ENCODE results near the gene SRSF1. TPM values are rescaled to one million over a fixed set of nuclear protein-coding genes. Genes with fewer than 3 reads are reported as not detected.

The SRSF1 gene
- total RNA-seq, 1 experiment from 2014 or later, result 434 TPM

DNA sequence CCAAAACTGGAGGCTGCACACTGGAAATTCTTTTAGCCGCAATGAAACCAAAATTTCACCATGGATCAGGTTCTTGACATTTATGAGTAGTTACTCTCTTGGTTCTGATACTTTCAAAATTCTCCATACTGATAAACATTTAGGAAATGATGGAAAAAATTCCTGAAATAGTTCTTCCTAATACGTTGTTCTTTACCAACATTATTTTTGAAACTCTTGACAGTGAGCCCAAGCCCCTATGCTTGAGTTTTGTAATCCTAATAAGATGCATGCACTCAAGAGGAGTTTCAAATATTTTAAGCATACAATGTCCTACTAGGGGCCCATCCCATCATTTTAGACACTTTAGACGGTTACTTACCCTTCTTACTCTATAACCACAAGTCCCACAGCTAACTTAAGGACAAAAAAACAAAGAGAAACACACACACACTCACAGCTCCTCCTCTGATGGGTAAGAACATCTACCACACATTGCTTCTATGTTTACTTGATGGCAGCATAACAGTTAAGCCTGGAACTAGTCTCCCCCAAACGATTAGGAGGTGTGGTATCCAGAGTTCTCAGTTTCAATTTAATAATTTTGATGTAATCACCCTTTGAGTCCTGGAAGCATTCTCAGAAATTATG lies 22.7 kb downstream of the SRSF1 start:
- Histone ChIP-seq H4K20me1 (ENCODE audit: insufficient read depth) (no peaks in the 10 kb centered on the region), H3K4me2 (ENCODE audit: low read length) (no peak overlapping the region), H3K27me3 (ENCODE audit: insufficient read depth, low read length) (no peaks in the 10 kb centered on the region), H2AFZ (ENCODE audit: low read depth, low read length, poor library complexity, severe bottlenecking) (no peak overlapping the region), H3K4me1 (ENCODE audit: control insufficient read depth in 1 of 2, insufficient read depth in 2 of 2, low read length in 2 of 2) (peaks cover 31 to 37% of the 10 kb centered on the region in 2 experiments), H3K4me3 (replicated peaks in 1 of 2; ENCODE audit: low read depth in 1 of 2, low read length in 2 of 2) (no peak overlapping the region), H3K36me3 (ENCODE audit: control insufficient read depth in 1 of 2, insufficient read depth in 2 of 2, low read length in 2 of 2) (peaks cover 18 to 48% of the 10 kb centered on the region in 2 experiments; a peak in 3 of 4 replicates), H3K79me2 (ENCODE audit: insufficient read depth, low read length) (peaks cover 78% of the 10 kb centered on the region), H3K27ac (ENCODE audit: low read depth, low read length) (no peak overlapping the region), H3K9ac (ENCODE audit: low read length) (no peak overlapping the region), H3K9me3 (ENCODE audit: control insufficient read depth in 1 of 2, insufficient read depth in 1 of 2, low read depth in 1 of 2, low read length in 2 of 2) (no peaks in the 10 kb centered on the region), H3K9me2 (ENCODE audit: insufficient read depth) (no peaks in the 10 kb centered on the region)
- CTCF ChIA-PET, result interaction anchor here (2.5 kb wide), 1 partner anchor 124 kb away, joined by 13 read pairs; no protein-coding TSS in a partner anchor
- no TSS peak for BruUV-seq (replicated peaks)
- ATAC-seq (no peak), DNase-seq (ENCODE audit: low read depth, low spot score) (no peak)
- TF ChIP-seq RAD21 (IDR thresholded peaks at IDR 0.05; ENCODE audit: low read depth), result 0 out of 2 replicates have a peak, but pooled peaks have one; percentile 1
- no peak for TF ChIP-seq EGR1 (IDR thresholded peaks at IDR 0.05; ENCODE audit: low read depth)
- POLR2A ChIA-PET, result interaction anchor here (0.9 to 1.1 kb wide), 2 partner anchors 23 to 25 kb away, joined by 3 read pairs; partner anchors contain the start of gene SRSF1
- RAD21 ChIA-PET (ENCODE audit: low non-redundant PET in 1 of 2, low total read pairs in 2 of 2, uncharacterized antibody in 2 of 2, unreplicated experiment in 2 of 2), result no interaction called here
- intact Hi-C loops (cut with micrococcal nuclease), result no loop called here

DNA sequence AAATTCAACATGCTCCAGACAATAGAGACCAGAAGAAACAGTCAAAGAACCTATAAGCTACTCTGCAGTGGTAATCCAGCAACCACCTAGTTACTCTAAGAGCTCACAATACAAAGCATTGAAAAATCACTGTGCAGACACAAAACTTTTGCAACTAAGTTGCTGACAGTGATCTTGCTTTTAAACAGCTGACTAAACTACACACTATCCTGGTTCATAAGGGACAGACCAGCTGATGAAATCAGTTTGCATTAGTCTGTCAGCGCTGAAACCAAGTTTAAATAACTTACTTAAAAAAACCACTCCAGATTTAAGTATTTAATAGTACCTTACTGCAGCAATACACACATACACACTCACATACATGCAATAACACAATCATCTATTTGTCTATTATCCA lies 23.6 kb downstream of the SRSF1 start:
- Histone ChIP-seq H3K79me2 (ENCODE audit: insufficient read depth, low read length) (peaks cover 85% of the 10 kb centered on the region), H3K4me2 (ENCODE audit: low read length) (no peak overlapping the region), H3K4me1 (ENCODE audit: control insufficient read depth in 1 of 2, insufficient read depth in 2 of 2, low read length in 2 of 2) (peaks cover 23 to 28% of the 10 kb centered on the region in 2 experiments), H3K27ac (ENCODE audit: low read depth, low read length) (no peak overlapping the region), H3K4me3 (replicated peaks in 1 of 2; ENCODE audit: low read depth in 1 of 2, low read length in 2 of 2) (no peak overlapping the region), H3K27me3 (ENCODE audit: insufficient read depth, low read length) (no peaks in the 10 kb centered on the region), H3K9me3 (ENCODE audit: control insufficient read depth in 1 of 2, insufficient read depth in 1 of 2, low read depth in 1 of 2, low read length in 2 of 2) (no peaks in the 10 kb centered on the region), H3K9me2 (ENCODE audit: insufficient read depth) (no peaks in the 10 kb centered on the region), H3K36me3 (ENCODE audit: control insufficient read depth in 1 of 2, insufficient read depth in 2 of 2, low read length in 2 of 2) (peaks cover 23 to 56% of the 10 kb centered on the region in 2 experiments; a peak in 3 of 4 replicates), H3K9ac (ENCODE audit: low read length) (no peak overlapping the region), H4K20me1 (ENCODE audit: insufficient read depth) (no peaks in the 10 kb centered on the region), H2AFZ (ENCODE audit: low read depth, low read length, poor library complexity, severe bottlenecking) (no peak overlapping the region)
- BruUV-seq (replicated peaks), result no TSS peak
- RAD21 ChIA-PET (ENCODE audit: low non-redundant PET in 1 of 2, low total read pairs in 2 of 2, uncharacterized antibody in 2 of 2, unreplicated experiment in 2 of 2), result no interaction called here
- no peak for ATAC-seq
- DNase-seq (ENCODE audit: low read depth, low spot score), result no peak
- POLR2A ChIA-PET, result no interaction called here
- CTCF ChIA-PET, result interaction anchor here (1.4 kb wide), 1 partner anchor 16 kb away, joined by 4 read pairs; no protein-coding TSS in a partner anchor
- intact Hi-C loops (cut with micrococcal nuclease), result no loop called here
- no peak for TF ChIP-seq SIN3A (IDR thresholded peaks at IDR 0.05; ENCODE audit: low read depth)
- TF ChIP-seq TCF7L2 (IDR thresholded peaks at IDR 0.05; ENCODE audit: borderline replicate concordance, extremely low read depth, insufficient read depth, insufficient read length), result no peak
- TF ChIP-seq CEBPB (IDR thresholded peaks at IDR 0.05; ENCODE audit: low read depth), result no peak
- TF ChIP-seq, protein P1, sequence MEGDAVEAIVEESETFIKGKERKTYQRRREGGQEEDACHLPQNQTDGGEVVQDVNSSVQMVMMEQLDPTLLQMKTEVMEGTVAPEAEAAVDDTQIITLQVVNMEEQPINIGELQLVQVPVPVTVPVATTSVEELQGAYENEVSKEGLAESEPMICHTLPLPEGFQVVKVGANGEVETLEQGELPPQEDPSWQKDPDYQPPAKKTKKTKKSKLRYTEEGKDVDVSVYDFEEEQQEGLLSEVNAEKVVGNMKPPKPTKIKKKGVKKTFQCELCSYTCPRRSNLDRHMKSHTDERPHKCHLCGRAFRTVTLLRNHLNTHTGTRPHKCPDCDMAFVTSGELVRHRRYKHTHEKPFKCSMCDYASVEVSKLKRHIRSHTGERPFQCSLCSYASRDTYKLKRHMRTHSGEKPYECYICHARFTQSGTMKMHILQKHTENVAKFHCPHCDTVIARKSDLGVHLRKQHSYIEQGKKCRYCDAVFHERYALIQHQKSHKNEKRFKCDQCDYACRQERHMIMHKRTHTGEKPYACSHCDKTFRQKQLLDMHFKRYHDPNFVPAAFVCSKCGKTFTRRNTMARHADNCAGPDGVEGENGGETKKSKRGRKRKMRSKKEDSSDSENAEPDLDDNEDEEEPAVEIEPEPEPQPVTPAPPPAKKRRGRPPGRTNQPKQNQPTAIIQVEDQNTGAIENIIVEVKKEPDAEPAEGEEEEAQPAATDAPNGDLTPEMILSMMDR (IDR thresholded peaks at IDR 0.05 in 2 of 3, conservative IDR thresholded peaks at IDR 0.05 in 1 of 3; ENCODE audit: borderline replicate concordance in 1 of 3, insufficient read depth in 1 of 3, low read depth in 2 of 3, low read length in 2 of 3), result no peak
- TF ChIP-seq, protein P2, sequence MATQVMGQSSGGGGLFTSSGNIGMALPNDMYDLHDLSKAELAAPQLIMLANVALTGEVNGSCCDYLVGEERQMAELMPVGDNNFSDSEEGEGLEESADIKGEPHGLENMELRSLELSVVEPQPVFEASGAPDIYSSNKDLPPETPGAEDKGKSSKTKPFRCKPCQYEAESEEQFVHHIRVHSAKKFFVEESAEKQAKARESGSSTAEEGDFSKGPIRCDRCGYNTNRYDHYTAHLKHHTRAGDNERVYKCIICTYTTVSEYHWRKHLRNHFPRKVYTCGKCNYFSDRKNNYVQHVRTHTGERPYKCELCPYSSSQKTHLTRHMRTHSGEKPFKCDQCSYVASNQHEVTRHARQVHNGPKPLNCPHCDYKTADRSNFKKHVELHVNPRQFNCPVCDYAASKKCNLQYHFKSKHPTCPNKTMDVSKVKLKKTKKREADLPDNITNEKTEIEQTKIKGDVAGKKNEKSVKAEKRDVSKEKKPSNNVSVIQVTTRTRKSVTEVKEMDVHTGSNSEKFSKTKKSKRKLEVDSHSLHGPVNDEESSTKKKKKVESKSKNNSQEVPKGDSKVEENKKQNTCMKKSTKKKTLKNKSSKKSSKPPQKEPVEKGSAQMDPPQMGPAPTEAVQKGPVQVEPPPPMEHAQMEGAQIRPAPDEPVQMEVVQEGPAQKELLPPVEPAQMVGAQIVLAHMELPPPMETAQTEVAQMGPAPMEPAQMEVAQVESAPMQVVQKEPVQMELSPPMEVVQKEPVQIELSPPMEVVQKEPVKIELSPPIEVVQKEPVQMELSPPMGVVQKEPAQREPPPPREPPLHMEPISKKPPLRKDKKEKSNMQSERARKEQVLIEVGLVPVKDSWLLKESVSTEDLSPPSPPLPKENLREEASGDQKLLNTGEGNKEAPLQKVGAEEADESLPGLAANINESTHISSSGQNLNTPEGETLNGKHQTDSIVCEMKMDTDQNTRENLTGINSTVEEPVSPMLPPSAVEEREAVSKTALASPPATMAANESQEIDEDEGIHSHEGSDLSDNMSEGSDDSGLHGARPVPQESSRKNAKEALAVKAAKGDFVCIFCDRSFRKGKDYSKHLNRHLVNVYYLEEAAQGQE (IDR thresholded peaks at IDR 0.05; ENCODE audit: low read depth), result no peak
- TF ChIP-seq SP1 (IDR thresholded peaks at IDR 0.05; ENCODE audit: low read depth), result no peak
- TF ChIP-seq POLR2A (IDR thresholded peaks at IDR 0.05; ENCODE audit: borderline replicate concordance, extremely low read depth, insufficient read depth, insufficient read length), result no peak
- TF ChIP-seq, protein P3, sequence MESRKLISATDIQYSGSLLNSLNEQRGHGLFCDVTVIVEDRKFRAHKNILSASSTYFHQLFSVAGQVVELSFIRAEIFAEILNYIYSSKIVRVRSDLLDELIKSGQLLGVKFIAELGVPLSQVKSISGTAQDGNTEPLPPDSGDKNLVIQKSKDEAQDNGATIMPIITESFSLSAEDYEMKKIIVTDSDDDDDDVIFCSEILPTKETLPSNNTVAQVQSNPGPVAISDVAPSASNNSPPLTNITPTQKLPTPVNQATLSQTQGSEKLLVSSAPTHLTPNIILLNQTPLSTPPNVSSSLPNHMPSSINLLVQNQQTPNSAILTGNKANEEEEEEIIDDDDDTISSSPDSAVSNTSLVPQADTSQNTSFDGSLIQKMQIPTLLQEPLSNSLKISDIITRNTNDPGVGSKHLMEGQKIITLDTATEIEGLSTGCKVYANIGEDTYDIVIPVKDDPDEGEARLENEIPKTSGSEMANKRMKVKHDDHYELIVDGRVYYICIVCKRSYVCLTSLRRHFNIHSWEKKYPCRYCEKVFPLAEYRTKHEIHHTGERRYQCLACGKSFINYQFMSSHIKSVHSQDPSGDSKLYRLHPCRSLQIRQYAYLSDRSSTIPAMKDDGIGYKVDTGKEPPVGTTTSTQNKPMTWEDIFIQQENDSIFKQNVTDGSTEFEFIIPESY (IDR thresholded peaks at IDR 0.05; ENCODE audit: extremely low read depth, insufficient replicate concordance, low read length), result no peak
- TF ChIP-seq, protein P4, sequence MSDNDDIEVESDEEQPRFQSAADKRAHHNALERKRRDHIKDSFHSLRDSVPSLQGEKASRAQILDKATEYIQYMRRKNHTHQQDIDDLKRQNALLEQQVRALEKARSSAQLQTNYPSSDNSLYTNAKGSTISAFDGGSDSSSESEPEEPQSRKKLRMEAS (IDR thresholded peaks at IDR 0.05), result no peak
